ENCODE measurements around the gene NR3C2. TPM values are rescaled to one million over a fixed set of nuclear protein-coding genes. Genes with fewer than 3 reads are reported as not detected.

Gene NR3C2
- total RNA-seq, 1 donor from 2014 or later: 10.9 TPM

DNA sequence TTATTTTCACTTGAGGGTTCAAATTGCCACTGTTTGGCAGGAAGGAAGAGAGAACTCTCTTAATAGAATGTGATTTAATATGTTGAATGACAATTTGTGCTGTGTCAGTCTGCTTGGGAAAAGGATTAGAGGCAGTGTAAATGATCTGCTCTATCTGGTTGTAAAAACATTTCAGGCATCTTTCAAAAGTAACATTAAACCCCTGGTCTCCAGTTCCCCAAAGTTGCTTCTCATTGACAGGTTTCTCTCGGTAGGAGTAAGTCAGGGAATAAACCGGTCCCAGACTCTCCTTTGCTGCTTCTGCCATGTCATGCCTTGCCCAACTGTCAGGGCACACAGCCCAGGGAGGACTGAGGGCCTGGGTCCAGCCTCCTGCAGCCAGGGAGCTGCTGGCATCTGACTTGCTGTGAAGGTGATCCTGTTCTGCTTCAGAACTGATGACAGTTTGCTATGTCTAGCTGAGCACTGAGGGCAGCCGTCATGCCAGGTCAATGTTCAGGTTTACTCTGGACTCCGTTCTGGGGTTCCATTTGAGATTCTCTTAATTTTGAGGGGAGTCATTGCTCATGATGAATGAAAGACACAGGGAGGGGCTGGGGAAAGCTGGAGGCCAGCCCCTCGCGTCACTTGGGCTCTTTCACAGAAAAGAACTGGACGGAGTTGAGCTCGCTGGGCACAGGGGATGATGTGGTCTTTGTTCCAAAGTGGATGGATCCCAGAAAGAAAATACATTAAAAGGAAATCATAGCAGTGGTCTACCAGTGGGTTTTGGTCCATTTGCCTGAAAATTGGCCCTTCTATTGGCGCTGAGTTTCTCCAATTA is 397.9 kb downstream of the NR3C2 start:
- no peak for DNase-seq

DNA sequence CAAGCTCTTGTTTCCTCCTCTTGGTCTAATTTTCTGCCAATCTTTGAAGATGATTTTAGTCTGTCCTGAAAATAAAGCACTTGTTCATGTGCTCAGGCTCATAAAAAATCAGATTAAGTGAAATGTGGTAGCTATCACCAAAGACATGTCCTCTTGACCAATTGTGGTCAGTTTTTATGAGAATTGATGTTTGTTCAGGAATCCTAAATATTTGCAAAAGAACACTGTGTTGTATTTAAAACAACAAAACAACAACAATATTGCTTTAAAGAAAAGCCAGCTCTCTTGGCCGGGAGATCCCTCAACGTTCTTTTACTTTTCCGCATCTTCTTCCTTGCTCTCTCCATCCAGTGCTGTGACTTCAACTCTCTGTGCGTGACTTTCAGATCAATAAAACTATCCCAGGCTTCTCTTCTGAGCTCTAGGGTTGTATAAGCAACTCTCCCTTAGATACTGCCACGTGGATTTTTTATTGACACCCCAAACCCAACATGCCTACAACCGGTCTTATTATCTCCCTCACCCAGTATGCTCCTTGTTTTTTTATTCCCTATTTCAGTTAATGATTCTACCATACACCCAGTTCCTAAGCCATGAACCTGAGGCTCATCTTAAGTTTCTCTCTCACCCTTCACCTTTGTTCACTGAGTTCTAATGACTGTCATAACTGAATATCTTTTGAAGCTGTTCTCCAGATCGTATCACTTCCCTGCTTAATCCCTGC is 400.4 kb downstream of the NR3C2 start:
- DNase-seq: no peak

DNA sequence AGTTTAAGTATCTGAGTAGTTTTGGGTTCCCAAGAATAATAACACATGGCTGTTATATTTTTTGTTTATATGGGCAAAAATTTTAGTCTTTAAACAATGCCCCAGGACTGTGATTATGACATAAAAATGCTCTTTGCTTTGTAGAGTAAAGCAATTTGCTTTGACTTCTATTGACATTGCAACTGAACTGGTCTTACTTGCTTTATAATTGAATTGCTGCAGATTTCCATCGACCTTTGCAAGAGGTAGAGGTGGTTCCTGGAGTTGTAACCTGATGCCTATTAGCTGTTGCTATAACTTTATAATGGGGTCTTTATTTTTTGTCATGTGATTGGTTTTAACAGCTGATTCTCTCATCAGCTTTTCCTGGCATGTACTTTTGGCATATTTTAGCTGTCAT is 407.4 kb downstream of the NR3C2 start:
- DNase-seq: no peak

DNA sequence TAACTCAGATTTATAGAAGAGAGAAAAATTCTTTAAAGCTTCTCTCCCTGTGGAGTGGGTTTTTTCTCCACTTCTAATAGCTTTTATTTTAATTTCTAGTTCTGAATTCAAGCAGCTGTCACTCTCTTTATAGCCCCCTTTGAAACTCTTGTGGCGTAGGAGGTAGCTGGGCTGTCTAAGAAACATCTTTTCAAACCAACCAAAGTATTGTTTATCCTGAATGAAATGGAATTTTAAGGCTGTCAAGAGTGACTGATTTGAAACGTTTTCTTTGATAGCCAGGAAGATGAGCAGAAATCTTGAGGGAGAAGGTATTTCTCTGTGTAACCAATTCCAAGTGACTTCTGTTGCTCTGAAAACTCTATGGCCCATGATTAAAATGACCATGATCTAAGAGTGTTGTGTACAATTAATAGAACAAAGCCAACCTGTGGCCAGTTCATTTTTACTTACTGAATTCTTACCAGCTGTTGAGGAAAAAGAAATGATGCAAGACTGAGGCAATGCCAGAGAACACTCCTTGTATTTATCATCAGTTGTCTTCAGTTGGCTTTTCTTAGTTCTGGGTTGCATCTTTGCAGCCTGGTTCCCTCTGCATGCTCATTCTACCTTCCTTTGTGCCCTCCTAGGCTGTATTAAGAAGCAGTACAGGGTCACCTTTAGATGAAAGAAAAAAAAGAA is 411.9 kb downstream of the NR3C2 start:
- no peak for DNase-seq

DNA sequence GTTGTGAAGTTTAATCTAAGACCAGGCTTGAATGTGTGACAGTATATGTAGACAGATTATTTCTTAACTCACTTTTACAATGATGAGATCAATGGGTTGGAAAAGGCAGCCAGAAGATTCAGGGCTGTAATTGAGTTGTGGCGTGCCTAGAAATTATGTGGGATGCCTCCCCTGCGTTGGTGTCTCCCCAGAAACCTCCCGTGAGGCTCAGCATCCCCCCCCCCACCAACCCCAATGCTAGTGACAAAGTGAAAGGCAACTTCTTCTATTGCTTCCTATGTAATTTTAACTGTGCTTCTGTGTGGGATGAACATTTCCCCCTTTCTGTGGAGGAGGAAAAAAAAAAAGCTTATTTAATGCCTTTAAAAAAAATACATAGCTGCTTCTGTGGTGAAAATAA is 412.4 kb downstream of the NR3C2 start:
- DNase-seq: no peak
